Muscle layer of colon (tissue), 2 donors: Measurements from ENCODE around the gene KCNQ1.

Source experiments
- H3K27ac ChIP-seq: one replicate; pipeline ENCODE4 v1.7.0; 2013; ENCODE audit warnings: low read depth, mild to moderate bottlenecking, low read length, moderate library complexity
- H3K27me3 ChIP-seq, 2 donors: one replicate each; pipeline ENCODE4 v1.7.0; 2013; ENCODE audit warnings: low read length in 2 of 2, mild to moderate bottlenecking in 2 of 2; ENCODE audit not compliant: insufficient read depth in 2 of 2, control insufficient read depth in 1 of 2
- H3K36me3 ChIP-seq: one replicate; pipeline ENCODE4 v1.7.0; 2013; ENCODE audit warnings: mild to moderate bottlenecking, low read length; ENCODE audit not compliant: insufficient read depth
- H3K4me1 ChIP-seq: one replicate; pipeline ENCODE4 v1.7.0; 2013; ENCODE audit warnings: mild to moderate bottlenecking, low read length; ENCODE audit not compliant: insufficient read depth
- H3K4me3 ChIP-seq, 2 donors: one replicate each; pipeline ENCODE4 v1.7.0; 2013; ENCODE audit warnings: low read length in 2 of 2, low read depth in 1 of 2, mild to moderate bottlenecking in 1 of 2, moderate library complexity in 1 of 2
- H3K9ac ChIP-seq: one replicate; pipeline ENCODE4 v1.7.0; 2013; ENCODE audit warnings: low read length
- H3K9me3 ChIP-seq: one replicate; pipeline ENCODE4 v1.7.0; 2013; ENCODE audit warnings: mild to moderate bottlenecking, low read length
- donor health status: abdominal sarcoma.
- donor health status: Adenocarcinoma of cecum.

The KCNQ1 gene

GRCh38 chr11:2750682-2751522, 306.1 kb downstream of the KCNQ1 start:
- Histone ChIP-seq H3K27ac (no peak overlapping the region), H3K27me3 (no peaks in the 10 kb centered on the region), H3K4me3 (no peak overlapping the region), H3K9me3 (no peaks in the 10 kb centered on the region), H3K4me1 (no peaks in the 10 kb centered on the region), H3K36me3 (no peaks in the 10 kb centered on the region), H3K9ac (no peak overlapping the region)

GRCh38 chr11:2751523-2752203, 306.9 kb downstream of the KCNQ1 start:
- Histone ChIP-seq H3K9me3 (no peaks in the 10 kb centered on the region), H3K36me3 (no peaks in the 10 kb centered on the region), H3K4me3 (no peak overlapping the region), H3K9ac (no peak overlapping the region), H3K4me1 (no peaks in the 10 kb centered on the region), H3K27me3 (no peaks in the 10 kb centered on the region), H3K27ac (no peak overlapping the region)

GRCh38 chr11:2752204-2752770, 307.5 kb downstream of the KCNQ1 start:
- Histone ChIP-seq H3K27me3 (no peaks in the 10 kb centered on the region), H3K27ac (no peak overlapping the region), H3K36me3 (no peaks in the 10 kb centered on the region), H3K9ac (no peak overlapping the region), H3K4me1 (no peaks in the 10 kb centered on the region), H3K4me3 (no peak overlapping the region), H3K9me3 (no peaks in the 10 kb centered on the region)

DNA sequence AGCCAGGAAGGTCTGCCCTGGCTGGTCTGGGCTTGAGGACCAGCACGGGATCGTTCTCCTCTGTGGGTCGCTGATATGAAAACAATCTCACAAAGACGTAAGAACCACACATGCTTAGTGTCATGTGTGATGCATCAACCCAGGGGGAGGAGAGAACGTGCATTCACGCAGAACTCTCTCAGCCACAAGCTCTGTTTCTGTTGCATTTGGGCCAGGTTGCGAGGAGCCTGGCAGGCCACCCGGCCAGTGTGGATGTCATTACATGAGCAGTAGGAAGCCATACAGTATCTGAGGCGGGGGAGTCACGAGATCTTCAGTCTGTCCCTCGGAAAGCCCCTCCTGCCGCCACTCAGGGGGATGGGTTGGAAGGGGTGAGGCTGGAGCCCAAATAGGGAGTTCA, 308.1 kb downstream of the KCNQ1 start:
- H3K4me1 ChIP-seq: no peaks in the 10 kb centered on the region
- H3K27ac ChIP-seq: no peak overlapping the region
- H3K27me3 ChIP-seq: no peaks in the 10 kb centered on the region
- H3K4me3 ChIP-seq: no peak overlapping the region
- H3K36me3 ChIP-seq: no peaks in the 10 kb centered on the region
- no peak overlapping the region for H3K9ac ChIP-seq
- H3K9me3 ChIP-seq: no peaks in the 10 kb centered on the region

- no peak overlapping the region for H3K9ac ChIP-seq
- no peaks in the 10 kb centered on the region for H3K4me1 ChIP-seq
- H3K36me3 ChIP-seq: no peaks in the 10 kb centered on the region
- H3K27ac ChIP-seq: no peak overlapping the region
- H3K9me3 ChIP-seq: no peaks in the 10 kb centered on the region
- H3K27me3 ChIP-seq: no peaks in the 10 kb centered on the region
- H3K4me3 ChIP-seq: no peak overlapping the region
Observed at GRCh38 chr11:2754008-2754407, 309.2 kb downstream of the KCNQ1 start.

DNA sequence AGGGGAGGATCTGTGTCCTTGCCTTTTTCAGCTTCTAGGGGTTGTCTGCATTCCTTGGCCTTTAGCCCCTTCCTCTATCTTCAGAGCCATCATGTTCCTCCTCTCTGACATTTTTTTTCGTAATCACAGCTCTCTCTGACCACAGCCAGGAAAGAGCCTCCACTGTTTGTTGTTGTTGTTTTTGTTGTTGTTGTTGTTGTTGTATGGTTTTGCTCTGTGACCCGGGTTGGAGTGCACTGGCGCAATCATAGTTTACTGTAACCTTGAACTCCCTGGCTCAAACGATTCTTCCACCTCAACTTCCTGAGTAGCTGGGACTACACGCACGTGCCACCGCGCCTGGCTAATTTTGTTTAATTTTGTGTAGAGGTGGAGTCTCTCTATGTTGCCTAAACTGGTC, 310.3 kb downstream of the KCNQ1 start:
- Histone ChIP-seq H3K27ac (no peak overlapping the region), H3K9me3 (no peaks in the 10 kb centered on the region), H3K4me1 (no peaks in the 10 kb centered on the region), H3K4me3 (no peak overlapping the region), H3K27me3 (no peaks in the 10 kb centered on the region), H3K9ac (no peak overlapping the region), H3K36me3 (no peaks in the 10 kb centered on the region)

DNA sequence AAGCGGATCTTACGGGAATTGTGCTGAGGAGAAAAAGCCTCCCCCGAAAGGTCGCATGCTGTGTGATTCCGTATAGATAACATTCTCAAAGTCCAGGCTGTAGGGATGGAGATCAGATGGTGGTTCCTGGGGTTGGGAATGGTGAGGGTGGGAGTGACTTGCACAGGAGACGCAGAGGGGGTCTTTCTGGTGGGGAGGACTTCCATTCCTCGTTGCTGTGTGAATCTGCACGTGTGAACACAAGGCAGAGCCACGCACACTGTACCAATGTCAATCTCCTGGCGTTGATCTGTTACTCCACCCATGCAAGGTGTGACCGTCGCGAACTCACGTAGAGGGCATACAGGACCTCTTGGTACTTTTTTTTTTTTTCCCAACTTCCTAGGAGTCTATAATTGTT, 313.9 kb downstream of the KCNQ1 start:
- H3K4me3 ChIP-seq: no peak overlapping the region
- H3K36me3 ChIP-seq: no peaks in the 10 kb centered on the region
- no peak overlapping the region for H3K27ac ChIP-seq
- H3K27me3 ChIP-seq: no peaks in the 10 kb centered on the region
- H3K4me1 ChIP-seq: no peaks in the 10 kb centered on the region
- no peak overlapping the region for H3K9ac ChIP-seq
- H3K9me3 ChIP-seq: no peaks in the 10 kb centered on the region

DNA sequence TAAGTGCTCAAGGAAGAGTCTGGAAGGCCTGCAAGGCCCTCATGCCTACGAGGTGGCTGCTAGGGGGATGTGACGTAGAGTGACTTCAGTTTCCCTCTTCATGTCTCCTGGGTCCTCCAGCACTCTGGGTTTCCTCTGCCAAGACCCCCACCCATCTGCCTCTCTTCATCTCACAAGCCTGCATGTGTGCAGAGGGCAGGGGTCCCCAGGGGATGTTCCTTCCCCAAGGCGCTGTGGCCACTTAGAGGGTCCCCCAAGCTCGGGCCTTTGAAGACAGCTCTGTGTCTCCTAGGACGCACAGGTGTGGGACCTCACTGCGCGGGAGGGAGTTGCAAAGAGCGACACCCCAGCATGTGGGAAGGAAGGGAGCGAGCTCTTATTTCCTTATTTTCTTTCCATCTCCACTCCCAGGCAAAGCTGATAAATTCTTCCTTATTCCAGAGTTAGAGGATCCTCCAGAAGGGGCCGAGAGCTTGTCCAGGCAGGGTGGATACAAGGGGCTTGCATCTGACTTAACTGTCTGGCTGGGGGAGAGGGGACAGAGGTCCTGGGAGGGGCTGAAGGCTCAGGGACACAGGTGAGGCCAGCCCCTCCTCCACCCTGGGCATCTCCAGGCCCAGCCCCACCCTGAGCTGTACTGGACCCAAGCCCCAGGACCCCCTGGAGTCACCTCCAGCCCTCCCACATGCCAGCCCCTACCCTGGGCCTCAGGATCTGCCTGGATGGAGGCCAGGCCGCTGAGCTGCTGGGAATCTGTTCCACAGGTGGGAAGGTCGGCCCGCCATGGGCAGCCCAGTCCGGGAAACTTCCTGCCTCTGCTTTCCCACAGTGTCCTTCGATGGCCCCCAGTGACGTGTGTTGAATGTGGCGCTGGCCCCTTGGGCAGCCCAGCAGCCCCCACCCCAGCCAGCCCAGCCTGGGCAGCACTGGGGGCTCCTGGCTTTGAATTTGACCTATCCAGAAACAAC, 314.7 kb downstream of the KCNQ1 start:
- Histone ChIP-seq H3K9ac (no peak overlapping the region), H3K27ac (no peak overlapping the region), H3K9me3 (no peaks in the 10 kb centered on the region), H3K4me3 (no peak overlapping the region), H3K4me1 (no peaks in the 10 kb centered on the region), H3K36me3 (no peaks in the 10 kb centered on the region), H3K27me3 (no peaks in the 10 kb centered on the region)

DNA sequence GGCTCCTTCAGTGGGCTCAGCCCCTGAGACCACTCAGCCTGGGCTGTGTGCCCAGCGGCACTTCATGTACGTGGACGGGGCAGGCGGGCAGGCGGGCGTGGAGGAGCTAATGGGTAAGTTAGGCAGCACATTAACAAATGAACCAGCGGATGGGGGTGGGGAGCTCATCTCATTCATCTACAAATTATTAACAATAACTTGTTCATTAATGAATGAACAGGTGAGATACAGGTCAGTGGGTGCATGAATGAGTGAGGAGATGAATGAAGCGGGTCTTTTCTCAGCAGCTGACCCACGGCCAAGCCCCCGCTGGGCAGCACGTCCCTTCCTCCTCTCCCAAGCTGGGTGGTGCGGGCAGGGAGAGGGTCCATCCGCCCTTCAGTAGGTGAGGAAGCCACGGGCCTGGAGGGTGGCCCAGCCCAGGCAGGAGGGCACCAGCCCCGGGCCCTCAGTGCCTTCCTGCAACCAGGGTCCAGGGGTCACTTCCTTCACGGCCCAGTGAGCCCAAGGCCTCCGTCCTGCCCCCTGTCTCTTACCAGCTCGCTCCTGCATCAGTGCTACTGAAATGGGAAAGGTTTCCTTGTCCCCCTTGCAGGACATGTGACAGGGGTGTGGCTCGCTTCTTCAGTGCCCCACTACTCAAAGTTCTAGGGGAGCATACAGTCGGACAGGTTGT, 315.5 kb downstream of the KCNQ1 start:
- Histone ChIP-seq H3K36me3 (no peaks in the 10 kb centered on the region), H3K4me1 (no peaks in the 10 kb centered on the region), H3K9ac (no peak overlapping the region), H3K27me3 (no peaks in the 10 kb centered on the region), H3K4me3 (no peak overlapping the region), H3K9me3 (no peaks in the 10 kb centered on the region), H3K27ac (no peak overlapping the region)

- Histone ChIP-seq H3K36me3 (no peaks in the 10 kb centered on the region), H3K9me3 (no peaks in the 10 kb centered on the region)
Observed at GRCh38 chr11:2761131-2762030, 316.6 kb downstream of the KCNQ1 start.

More at GRCh38 chr11:2761131-2762030, 316.6 kb downstream of the KCNQ1 start:
- H3K4me1 ChIP-seq: no peaks in the 10 kb centered on the region
- H3K9ac ChIP-seq: no peak overlapping the region
- no peak overlapping the region for H3K4me3 ChIP-seq
- no peaks in the 10 kb centered on the region for H3K27me3 ChIP-seq
- no peak overlapping the region for H3K27ac ChIP-seq
